H1 (cell line): Measurements from ENCODE around the gene RAD51B. TPM values are rescaled to one million over a fixed set of nuclear protein-coding genes. Genes with fewer than 3 reads are reported as not detected.

ENCODE experiments used
- CTCF ChIA-PET: fragments of 300-600 bp; sonication (Branson Sonifier 250); formaldehyde crosslinking; loops from one replicate; lab custom pipeline; 2021; ENCODE audit not compliant: partially characterized antibody; lab: Charles Lee
- POLR2A ChIA-PET: fragments of 300-600 bp; sonication (Branson Sonifier 250); formaldehyde crosslinking; loops from one replicate; lab custom pipeline; 2021; ENCODE audit warnings: inconsistent platforms; ENCODE audit not compliant: partially characterized antibody; lab: Charles Lee
- DNase-seq, 2 experiments: peaks; one replicate each; pipeline versions ENCODE4 v3.0.0 to v3.0.0-alpha.2; 2010 to 2022; ENCODE audit warnings: low spot score in 2 of 2, low read depth in 1 of 2, mixed read lengths in 1 of 2
- FAIRE-seq: peaks from 2 replicates; lab custom pipeline; 2011; peaks lifted over from hg19 to GRCh38; lab: Jason Lieb, UNC
- H2AFZ ChIP-seq: 2 replicates; pipeline ENCODE4 v1.8.1; 2012; ENCODE audit warnings: low read length, inconsistent platforms
- H2AK5ac ChIP-seq: 2 replicates; pipeline ENCODE4 v1.6.1; 2013; ENCODE audit warnings: low read depth, low read length
- H2BK120ac ChIP-seq: replicated peaks from 2 replicates; pipeline ENCODE3; 2013; ENCODE audit warnings: low read depth, low read length, inconsistent platforms
- H2BK12ac ChIP-seq: 2 replicates; pipeline ENCODE4 v1.6.1; 2013; ENCODE audit warnings: low read depth, low read length
- H2BK15ac ChIP-seq: 2 replicates; pipeline ENCODE4 v1.6.1; 2013; ENCODE audit warnings: low read length
- H2BK20ac ChIP-seq: 2 replicates; pipeline ENCODE4 v1.6.1; 2013; ENCODE audit warnings: low read length
- H2BK5ac ChIP-seq: 2 replicates; pipeline ENCODE4 v1.6.1; 2013; ENCODE audit warnings: low read depth, low read length
- H3K14ac ChIP-seq: 2 replicates; pipeline ENCODE4 v1.6.1; 2013; ENCODE audit warnings: inconsistent platforms; ENCODE audit not compliant: insufficient read length
- H3K18ac ChIP-seq: 2 replicates; pipeline ENCODE4 v1.6.1; 2013; ENCODE audit warnings: low read length; ENCODE audit errors: extremely low read depth
- H3K23ac ChIP-seq: 2 replicates; pipeline ENCODE4 v1.6.1; 2013; ENCODE audit warnings: inconsistent platforms; ENCODE audit not compliant: insufficient read length
- H3K23me2 ChIP-seq: 2 replicates; pipeline ENCODE4 v1.6.1; 2013; ENCODE audit warnings: low read depth, low read length
- H3K27ac ChIP-seq: 2 replicates; pipeline ENCODE4 v1.6.1; 2011; ENCODE audit warnings: low read depth, low read length, inconsistent platforms
- H3K27me3 ChIP-seq, 4 experiments: replicated peaks in 1 of 4; 1 replicate in 1 of 4; 2 replicates in 3 of 4; pipeline versions ENCODE4 v1.6.1 to v1.8.1; 2011 to 2013; ENCODE audit warnings: low read length in 3 of 4, mild to moderate bottlenecking in 3 of 4, inconsistent platforms in 2 of 4, mixed read lengths in 2 of 4, moderate library complexity in 1 of 4; ENCODE audit not compliant: control insufficient read depth in 3 of 4, insufficient read depth in 3 of 4; ENCODE audit errors: extremely low read depth in 1 of 4
- H3K36me3 ChIP-seq, 4 experiments: 2 replicates each; pipeline versions ENCODE4 v1.6.1 to v1.8.1; 2011 to 2013; ENCODE audit warnings: mild to moderate bottlenecking in 4 of 4, low read length in 3 of 4, moderate library complexity in 2 of 4, control low read depth in 1 of 4, inconsistent platforms in 1 of 4; ENCODE audit not compliant: insufficient read depth in 4 of 4, control insufficient read depth in 2 of 4
- H3K4ac ChIP-seq: replicated peaks from 2 replicates; pipeline ENCODE3; 2013; ENCODE audit warnings: low read length, low read depth, mixed read lengths, inconsistent platforms; ENCODE audit not compliant: insufficient read length
- H3K4me1 ChIP-seq, 4 experiments: replicated peaks in 1 of 4; 1 replicate in 1 of 4; 2 replicates in 3 of 4; pipeline versions ENCODE4 v1.6.1 to v1.8.1; 2011 to 2013; ENCODE audit warnings: low read length in 3 of 4, inconsistent platforms in 2 of 4, mixed read lengths in 1 of 4; ENCODE audit not compliant: insufficient read depth in 4 of 4, control insufficient read depth in 3 of 4
- H3K4me2 ChIP-seq, 2 experiments: 2 replicates each; pipeline versions ENCODE4 v1.6.1 to v1.8.1; 2011 to 2013; ENCODE audit warnings: low read depth in 2 of 2, low read length in 2 of 2, control low read depth in 1 of 2, inconsistent platforms in 1 of 2, mild to moderate bottlenecking in 1 of 2; ENCODE audit not compliant: insufficient read depth in 1 of 2
- H3K4me3 ChIP-seq, 4 experiments: fragments of 200-600, 300-600 bp in 1 of 4; sonication (generic), shearing (Covaris generic), sonication (Bioruptor Twin) in 1 of 4; 2 replicates each; pipeline versions ENCODE4 v1.5.1 to v1.8.1; 2011 to 2016; ENCODE audit warnings: low read length in 4 of 4, low read depth in 3 of 4, control low read depth in 2 of 4, inconsistent platforms in 2 of 4, mild to moderate bottlenecking in 2 of 4, mixed read lengths in 1 of 4, moderate library complexity in 1 of 4; ENCODE audit not compliant: insufficient read depth in 2 of 4; ENCODE audit errors: extremely low read depth in 1 of 4
- H3K56ac ChIP-seq: replicated peaks from 2 replicates; pipeline ENCODE3; 2013; ENCODE audit warnings: low read depth, mild to moderate bottlenecking, mixed read lengths, low read length, inconsistent platforms; ENCODE audit not compliant: insufficient read length
- H3K79me1 ChIP-seq: 2 replicates; pipeline ENCODE4 v1.6.1; 2013; ENCODE audit warnings: low read depth, low read length, control low read depth
- H3K79me2 ChIP-seq, 2 experiments: 2 replicates each; pipeline versions ENCODE4 v1.6.1 to v1.8.1; 2012 to 2013; ENCODE audit warnings: low read length in 2 of 2, mild to moderate bottlenecking in 2 of 2, inconsistent platforms in 1 of 2; ENCODE audit not compliant: insufficient read depth in 2 of 2, control insufficient read depth in 1 of 2
- H3K9ac ChIP-seq, 4 experiments: replicated peaks in 1 of 4; 1 replicate in 1 of 4; 2 replicates in 3 of 4; pipeline versions ENCODE4 v1.6.1 to v1.8.1; 2011 to 2013; ENCODE audit warnings: low read depth in 3 of 4, low read length in 3 of 4, control low read depth in 2 of 4, mild to moderate bottlenecking in 2 of 4, moderate library complexity in 2 of 4, inconsistent platforms in 1 of 4; ENCODE audit errors: extremely low read depth in 1 of 4
- H3K9me3 ChIP-seq, 2 experiments: 2 replicates each; pipeline versions ENCODE4 v1.6.1 to v1.8.1; 2012 to 2013; ENCODE audit warnings: mild to moderate bottlenecking in 2 of 2, moderate library complexity in 2 of 2, control low read depth in 1 of 2, inconsistent platforms in 1 of 2, low read depth in 1 of 2, low read length in 1 of 2, mixed read lengths in 1 of 2; ENCODE audit not compliant: insufficient read depth in 2 of 2
- H4K20me1 ChIP-seq, 2 experiments: replicated peaks in 1 of 2; 2 replicates each; pipeline versions ENCODE3 to v1.8.1; 2011 to 2013; ENCODE audit warnings: inconsistent platforms in 2 of 2, low read length in 2 of 2, mild to moderate bottlenecking in 1 of 2; ENCODE audit not compliant: insufficient read depth in 2 of 2, control insufficient read depth in 1 of 2
- H4K5ac ChIP-seq: 2 replicates; pipeline ENCODE4 v1.6.1; 2013; ENCODE audit warnings: low read length, low read depth, mixed read lengths, inconsistent platforms; ENCODE audit not compliant: insufficient read length
- H4K8ac ChIP-seq: 2 replicates; pipeline ENCODE4 v1.8.0; 2013; ENCODE audit warnings: mild to moderate bottlenecking, moderate library complexity, low read length, inconsistent platforms; ENCODE audit not compliant: insufficient read depth; ENCODE audit errors: extremely low read depth
- H4K91ac ChIP-seq: replicated peaks from 2 replicates; pipeline ENCODE3; 2013; ENCODE audit warnings: low read length, mixed read lengths, inconsistent platforms; ENCODE audit not compliant: insufficient read length
- BCL11A ChIP-seq, 2 experiments: IDR thresholded peaks; one replicate each; pipeline ENCODE4 v1.6.1; 2011; ENCODE audit warnings: low read depth in 2 of 2, low read length in 2 of 2, mild to moderate bottlenecking in 2 of 2
- CBX5 ChIP-seq: fragments of 300-800, 300-1000 bp; sonication (generic); IDR thresholded peaks from 2 replicates; pipeline ENCODE4 v1.7.1; 2016; ENCODE audit warnings: antibody characterized with exemption, low read length, low read depth
- HDAC6 ChIP-seq: IDR thresholded peaks from one replicate; pipeline ENCODE4 v1.7.1; 2012; ENCODE audit warnings: low read depth, mild to moderate bottlenecking, inconsistent platforms, low read length, moderate library complexity
- MAFK ChIP-seq: IDR thresholded peaks from 2 replicates; pipeline ENCODE4 v1.6.1; 2012; ENCODE audit warnings: low read depth, mild to moderate bottlenecking, improper control_type of control experiment, low read length
- POLR2AphosphoS5 ChIP-seq: IDR thresholded peaks from 2 replicates; pipeline ENCODE4 v1.6.1; 2011; ENCODE audit warnings: low read depth, low read length
- RBBP5 ChIP-seq: IDR thresholded peaks from 2 replicates; pipeline ENCODE4 v1.7.1; 2012; ENCODE audit warnings: low read depth, mild to moderate bottlenecking, inconsistent platforms, low read length, moderate library complexity, borderline replicate concordance
- TAF7 ChIP-seq: optimal IDR thresholded peaks from 2 replicates; pipeline ENCODE3; 2011; ENCODE audit warnings: low read depth, mild to moderate bottlenecking, inconsistent platforms, low read length, moderate library complexity, borderline replicate concordance
- USF2 ChIP-seq: IDR thresholded peaks from 2 replicates; pipeline ENCODE4 v1.6.1; 2011; ENCODE audit warnings: low read length, improper control_type of control experiment
- WGBS, 2 experiments: shearing (Covaris generic) in 1 of 2; methylation state at CpG; one replicate each; pipeline versions ENCODE4 v1.1.6 to v1.1.7; 2013 to 2015; ENCODE audit warnings: low lambda C conversion rate in 2 of 2, mixed read lengths in 2 of 2, inconsistent platforms in 1 of 2, low coverage in 1 of 2, missing lambda C conversion rate in 1 of 2; ENCODE audit not compliant: insufficient replicate concordance in 2 of 2, insufficient coverage in 1 of 2, insufficient read length in 1 of 2; ENCODE audit errors: extremely low coverage in 1 of 2, missing lambda C conversion rate in 1 of 2; 5-methylcytosine and 5-hydroxymethylcytosine counted together
- polyA plus RNA-seq, 7 experiments: library from polyadenylated mRNA; depleted of rRNA in 3 of 7; stranded (reverse) in 5 of 7; unstranded in 2 of 7; fragments of >200 nt in 5 of 7; fragments of 200-250 nt in 2 of 7; gene quantifications; 1 replicate in 5 of 7; 2 replicates in 1 of 7; 4 replicates in 1 of 7; pipeline versions ENCODE4 v1.2.1 to v1.2.3, GENCODE V29; 2011 to 2013; ENCODE audit warnings: missing spikeins in 2 of 7, mixed read lengths in 2 of 7
- total RNA-seq: library from RNA; stranded (reverse); fragmentation: NEBNext Ultra II Directional; extraction: Animal tissue kit (Norgen Biotek cat#: 25700); gene quantifications from 2 replicates; pipeline ENCODE4 v1.2.1, GENCODE V29; 2021

Gene RAD51B
- total and polyA plus RNA-seq, 2 of the 8 experiments (the other 6 are each of a cell fraction or from before 2014, with no cell fraction given): 3.9 to 14.9 TPM

- POLR2A ChIA-PET: no interaction called here
- 89% methylated on average over 10 of the region's 10 CpGs; no CpG with 5 or more reads in 1 of the 2 experiments for WGBS, 2 experiments
- Histone ChIP-seq H2BK15ac (0 out of 2 replicates have a peak overlapping the region, but pooled peaks have one; percentile 1), H3K14ac (no peak overlapping the region), H3K56ac (no peak overlapping the region), H3K4me3 (no peak overlapping the region), H3K23me2 (no peaks in the 10 kb centered on the region; the same call in 1 of the 2 replicates), H3K4ac (no peak overlapping the region), H3K4me2 (no peak overlapping the region), H3K23ac (no peak overlapping the region), H2AK5ac (no peak overlapping the region), H4K8ac (no peak overlapping the region), H4K20me1 (no peaks in the 10 kb centered on the region), H2BK5ac (no peak overlapping the region), H3K79me2 (no peaks in the 10 kb centered on the region), H2BK20ac (no peak overlapping the region), H4K5ac (no peak overlapping the region), H4K91ac (peak overlapping the region; percentile 61), H3K36me3 (no peaks in the 10 kb centered on the region), H2BK12ac (no peak overlapping the region; the same call in 1 of the 2 replicates), H3K9me3 (no peaks in the 10 kb centered on the region), H3K9ac (no peak overlapping the region), H2BK120ac (no peak overlapping the region), H3K18ac (no peak overlapping the region), H3K4me1 (peaks cover 0 to 6% (median 3%) of the 10 kb centered on the region in 4 experiments; a peak in 4 of 7 replicates), H3K27me3 (no peaks in the 10 kb centered on the region), H2AFZ (no peak overlapping the region), H3K27ac (no peak overlapping the region), H3K79me1 (no peaks in the 10 kb centered on the region)
- no peak for FAIRE-seq
- CTCF ChIA-PET: interaction anchor here (0.7 to 1.0 kb wide), 3 partner anchors 8 to 92 kb away, joined by 3 to 4 read pairs (median 3); no protein-coding TSS in a partner anchor
- DNase-seq: no peak
- no peak for TF ChIP-seq MAFK
- TF ChIP-seq USF2: no peak
- TF ChIP-seq HDAC6: no peak
- no peak for TF ChIP-seq BCL11A (IDR thresholded peaks at IDR 0.05; ENCODE audit: low read depth in 2 of 2, low read length in 2 of 2)
- TF ChIP-seq RBBP5: no peak
- TF ChIP-seq TAF7: no peak
- TF ChIP-seq CBX5: no peak
- no peak for TF ChIP-seq POLR2AphosphoS5
Observed at GRCh38 chr14:68596701-68597100, 777.1 kb downstream of the RAD51B start.
